Endodermal cell (in vitro differentiated cells): ENCODE results near the gene NHEJ1. TPM values are rescaled to one million over a fixed set of nuclear protein-coding genes. Genes with fewer than 3 reads are reported as not detected.
A peak's percentile ranks its signal among the peaks of the same experiment; 100 is the strongest.

Source experiments
- DNase-seq: peaks from one replicate; pipeline ENCODE4 v3.0.0-alpha.2; 2017
- H3K27ac ChIP-seq: 2 replicates; pipeline ENCODE4 v1.5.1; 2013; ENCODE audit warnings: mild to moderate bottlenecking, low read depth, low read length, moderate library complexity
- H3K27me3 ChIP-seq: 2 replicates; pipeline ENCODE4 v1.6.1; 2013; ENCODE audit warnings: mild to moderate bottlenecking, low read length, moderate library complexity; ENCODE audit not compliant: insufficient read depth, control insufficient read depth, poor library complexity, severe bottlenecking
- H3K36me3 ChIP-seq: 2 replicates; pipeline ENCODE4 v1.7.0; 2013; ENCODE audit warnings: mild to moderate bottlenecking, low read length, moderate library complexity; ENCODE audit not compliant: control insufficient read depth, insufficient read depth
- H3K4me1 ChIP-seq: one replicate; pipeline ENCODE4 v1.7.0; 2013; ENCODE audit warnings: low read length; ENCODE audit not compliant: control insufficient read depth, insufficient read depth
- H3K4me3 ChIP-seq: 2 replicates; pipeline ENCODE4 v1.5.1; 2013; ENCODE audit warnings: mild to moderate bottlenecking, low read length, moderate library complexity
- H3K9ac ChIP-seq: 2 replicates; pipeline ENCODE4 v1.6.1; 2013; ENCODE audit warnings: mild to moderate bottlenecking, low read length, moderate library complexity; ENCODE audit not compliant: poor library complexity, severe bottlenecking; ENCODE audit errors: extremely low read depth
- H3K9me3 ChIP-seq: 2 replicates; pipeline ENCODE4 v1.6.1; 2013; ENCODE audit warnings: mild to moderate bottlenecking, low read length, moderate library complexity; ENCODE audit not compliant: control insufficient read depth
- H3K27ac Mint-ChIP-seq: 2 replicates; pipeline ENCODE4 v1.8.0; 2020; ENCODE audit warnings: mixed read lengths
- H3K27me3 Mint-ChIP-seq: 2 replicates; pipeline ENCODE4 v1.8.0; 2021; ENCODE audit warnings: mild to moderate bottlenecking, mixed read lengths; ENCODE audit not compliant: insufficient read depth
- H3K36me3 Mint-ChIP-seq: 2 replicates; pipeline ENCODE4 v1.8.0; 2020; ENCODE audit warnings: low read depth, mixed read lengths
- H3K4me1 Mint-ChIP-seq: 2 replicates; pipeline ENCODE4 v1.8.0; 2020; ENCODE audit warnings: mixed read lengths
- H3K4me3 Mint-ChIP-seq: 2 replicates; pipeline ENCODE4 v1.8.0; 2020; ENCODE audit warnings: mild to moderate bottlenecking, moderate library complexity, mixed read lengths
- H3K9me3 Mint-ChIP-seq: 2 replicates; pipeline ENCODE4 v1.8.0; 2020; ENCODE audit warnings: mild to moderate bottlenecking, mixed read lengths
- CTCF ChIP-seq: fragments of 200-600 bp; sonication (generic); conservative IDR thresholded peaks from 2 replicates; pipeline ENCODE4 v1.5.0; 2021; ENCODE audit warnings: antibody characterized with exemption, mild to moderate bottlenecking
- WGBS, 2 experiments: methylation state at CpG; one replicate each; pipeline versions ENCODE4 v1.1.5 to v1.1.7; 2013; ENCODE audit warnings: missing lambda C conversion rate in 2 of 2, mixed read lengths in 1 of 2; ENCODE audit not compliant: insufficient coverage in 1 of 2, insufficient read length in 1 of 2; 5-methylcytosine and 5-hydroxymethylcytosine counted together
- total RNA-seq, 2 donors: library from RNA; stranded (reverse); fragmentation: NEBNext Ultra II Directional in 1 of 2; extraction: Animal tissue kit (Norgen Biotek cat#: 25700) in 1 of 2; gene quantifications; 2 replicates in 1 of 2; 3 replicates in 1 of 2; pipeline ENCODE4 v1.2.1, GENCODE V29; 2021

The NHEJ1 gene
- total RNA-seq, 2 donors from 2014 or later, result 16.2 to 27.4 TPM

GRCh38 chr2:219031005-219031738, 129.4 kb downstream of the NHEJ1 start:
- Mint-ChIP-seq H3K9me3 (no peaks in the 10 kb centered on the region), H3K27me3 (peaks cover 44% of the 10 kb centered on the region), H3K4me3 (no peak overlapping the region), H3K27ac (no peak overlapping the region), H3K4me1 (peaks cover 3% of the 10 kb centered on the region), H3K36me3 (no peaks in the 10 kb centered on the region)
- H3K36me3 ChIP-seq, result no peaks in the 10 kb centered on the region
- no peak for TF ChIP-seq CTCF
- peaks cover 34% of the 10 kb centered on the region for H3K27me3 ChIP-seq
- no peak for DNase-seq
- no peak overlapping the region for H3K9ac ChIP-seq
- H3K4me3 ChIP-seq, result no peak overlapping the region
- no peak overlapping the region for H3K27ac ChIP-seq
- 86 to 90% methylated on average over 9 to 21 of the region's 21 CpGs for WGBS, 2 experiments
- H3K9me3 ChIP-seq, result no peaks in the 10 kb centered on the region
- no peaks in the 10 kb centered on the region for H3K4me1 ChIP-seq

- 87 to 100% methylated on average over 3 to 16 of the region's 16 CpGs for WGBS, 2 experiments
- H3K27ac Mint-ChIP-seq, result no peak overlapping the region
Observed at GRCh38 chr2:219030177-219030940, 130.3 kb downstream of the NHEJ1 start.

GRCh38 chr2:219029829-219030165, 130.8 kb downstream of the NHEJ1 start:
- Mint-ChIP-seq H3K4me1 (peaks cover 3% of the 10 kb centered on the region), H3K9me3 (no peaks in the 10 kb centered on the region), H3K27ac (no peak overlapping the region), H3K4me3 (no peak overlapping the region), H3K27me3 (peaks cover 32% of the 10 kb centered on the region), H3K36me3 (no peaks in the 10 kb centered on the region)
- 54 to 60% methylated on average over 8 to 9 of the region's 9 CpGs for WGBS, 2 experiments
- peak; percentile 94 for DNase-seq
- H3K4me1 ChIP-seq, result no peaks in the 10 kb centered on the region
- no peak overlapping the region for H3K9ac ChIP-seq
- peak; percentile 95 for TF ChIP-seq CTCF
- no peaks in the 10 kb centered on the region for H3K36me3 ChIP-seq
- no peak overlapping the region for H3K4me3 ChIP-seq
- H3K9me3 ChIP-seq, result no peaks in the 10 kb centered on the region
- peaks cover 21% of the 10 kb centered on the region for H3K27me3 ChIP-seq
- no peak overlapping the region for H3K27ac ChIP-seq

More at GRCh38 chr2:219030177-219030940, 130.3 kb downstream of the NHEJ1 start:
- TF ChIP-seq CTCF, result no peak
- Histone ChIP-seq H3K9ac (no peak overlapping the region), H3K36me3 (no peaks in the 10 kb centered on the region), H3K9me3 (no peaks in the 10 kb centered on the region), H3K4me3 (no peak overlapping the region), H3K27ac (no peak overlapping the region), H3K4me1 (no peaks in the 10 kb centered on the region), H3K27me3 (peaks cover 26% of the 10 kb centered on the region)
- peaks cover 38% of the 10 kb centered on the region for H3K27me3 Mint-ChIP-seq
- no peaks in the 10 kb centered on the region for H3K36me3 Mint-ChIP-seq
- no peak overlapping the region for H3K4me3 Mint-ChIP-seq
- H3K4me1 Mint-ChIP-seq, result peaks cover 3% of the 10 kb centered on the region
- DNase-seq, result no peak
- no peaks in the 10 kb centered on the region for H3K9me3 Mint-ChIP-seq
